Lung (tissue), 12 donors: ENCODE results near the gene FLNB. TPM values are rescaled to one million over a fixed set of nuclear protein-coding genes. Genes with fewer than 3 reads are reported as not detected.

Experiments used
- ATAC-seq: fragments of 200-7000 bp; cut with Tn5 transposase; one replicate; pipeline ENCODE4 v1.9.1; 2020; ENCODE audit warnings: moderate number of reproducible peaks; ENCODE audit not compliant: insufficient read depth, low FRiP score
- DNase-seq, 3 donors: peaks; one replicate each; pipeline ENCODE4 v3.0.0-alpha.2; 2013 to 2017
- H3K27ac ChIP-seq, 2 donors: one replicate each; pipeline ENCODE4 v1.5.1; 2013; ENCODE audit warnings: mild to moderate bottlenecking in 2 of 2, moderate library complexity in 2 of 2, control low read depth in 1 of 2, inconsistent platforms in 1 of 2, low read depth in 1 of 2, low read length in 1 of 2
- H3K27me3 ChIP-seq, 3 donors: one replicate each; pipeline ENCODE4 v1.5.1; 2013; ENCODE audit warnings: low read length in 2 of 3; ENCODE audit not compliant: control insufficient read depth in 3 of 3, insufficient read depth in 3 of 3
- H3K36me3 ChIP-seq, 4 donors: one replicate each; pipeline ENCODE4 v1.5.1; 2013; ENCODE audit warnings: low read length in 4 of 4, mild to moderate bottlenecking in 1 of 4, moderate library complexity in 1 of 4; ENCODE audit not compliant: control insufficient read depth in 4 of 4, insufficient read depth in 4 of 4
- H3K4me1 ChIP-seq, 5 donors: one replicate each; pipeline ENCODE4 v1.5.1; 2013; ENCODE audit warnings: low read length in 5 of 5, mild to moderate bottlenecking in 2 of 5, moderate library complexity in 1 of 5; ENCODE audit not compliant: control insufficient read depth in 5 of 5, insufficient read depth in 5 of 5
- H3K4me3 ChIP-seq: one replicate; pipeline ENCODE4 v1.5.1; 2013; ENCODE audit warnings: mild to moderate bottlenecking, control low read depth, moderate library complexity
- H3K9ac ChIP-seq, 2 donors: one replicate each; pipeline ENCODE4 v1.5.1; 2013; ENCODE audit warnings: low read length in 2 of 2, control low read depth in 1 of 2; ENCODE audit not compliant: insufficient read depth in 1 of 2
- H3K9me3 ChIP-seq, 4 donors: one replicate each; pipeline ENCODE4 v1.5.1; 2013; ENCODE audit warnings: low read length in 3 of 4, mild to moderate bottlenecking in 1 of 4, moderate library complexity in 1 of 4; ENCODE audit not compliant: control insufficient read depth in 4 of 4, insufficient read depth in 3 of 4
- CTCF ChIP-seq: IDR thresholded peaks from 2 replicates; pipeline ENCODE4 v1.5.1; 2012; ENCODE audit warnings: mild to moderate bottlenecking; ENCODE audit errors: control extremely low read depth, extremely low read depth
- WGBS, 2 donors: extraction: QIAGEN DNeasy Blood & Tissue Kit; methylation state at CpG; one replicate each; pipeline ENCODE4 v1.1.7; 2013; 5-methylcytosine and 5-hydroxymethylcytosine counted together
- polyA plus RNA-seq, 2 donors: library from polyadenylated mRNA; stranded (reverse); fragments of 200-250 nt; gene quantifications; one replicate each; pipeline ENCODE4 v1.2.1, GENCODE V29; 2013
- total RNA-seq, 2 donors: library from RNA; depleted of rRNA in 1 of 2; stranded (reverse); fragments of >200 nt in 1 of 2; gene quantifications; one replicate each; pipeline ENCODE4 v1.2.1, GENCODE V29; 2014 to 2021
- donor health status: control.
- donor health status: control.
- donor health status: Bipolar disorder and iron deficiency.
- donor health status: healthy.
- donor health status: DM: yes; HTN: yes; CAD: no.

The FLNB gene
- total and polyA plus RNA-seq, 4 donors, result 32.4 to 122 (median 93.7) TPM

DNA sequence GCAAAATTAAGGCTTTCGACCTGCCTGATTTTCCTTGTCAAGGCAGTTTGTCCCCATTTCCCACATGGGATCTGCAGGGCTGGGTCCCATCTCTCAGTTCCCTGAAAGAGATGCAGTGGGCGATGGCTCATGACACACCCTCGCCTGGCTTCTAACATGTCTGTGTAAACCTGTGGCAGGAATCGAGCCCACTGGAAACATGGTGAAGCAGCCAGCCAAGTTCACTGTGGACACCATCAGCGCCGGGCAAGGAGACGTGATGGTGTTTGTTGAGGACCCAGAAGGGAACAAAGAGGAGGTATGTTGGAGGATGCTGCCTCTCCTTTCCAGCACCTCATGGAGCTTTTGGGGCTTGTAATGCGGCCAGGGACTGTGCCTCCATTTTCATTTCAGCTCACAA, 86.4 kb downstream of the FLNB start:
- no peak overlapping the region for H3K27ac ChIP-seq
- H3K36me3 ChIP-seq, result peaks cover 3 to 13% (median 9%) of the 10 kb centered on the region in 4 donors
- ATAC-seq, result no peak
- H3K27me3 ChIP-seq, result no peaks in the 10 kb centered on the region
- TF ChIP-seq CTCF, result no peak
- no peak overlapping the region for H3K4me3 ChIP-seq
- WGBS, 2 donors, result 88 to 97% methylated on average over 8 of the region's 8 CpGs
- no peaks in the 10 kb centered on the region for H3K9me3 ChIP-seq
- no peak for DNase-seq
- no peak overlapping the region for H3K9ac ChIP-seq
- peaks cover 0 to 3% (median 0%) of the 10 kb centered on the region in 5 donors for H3K4me1 ChIP-seq

DNA sequence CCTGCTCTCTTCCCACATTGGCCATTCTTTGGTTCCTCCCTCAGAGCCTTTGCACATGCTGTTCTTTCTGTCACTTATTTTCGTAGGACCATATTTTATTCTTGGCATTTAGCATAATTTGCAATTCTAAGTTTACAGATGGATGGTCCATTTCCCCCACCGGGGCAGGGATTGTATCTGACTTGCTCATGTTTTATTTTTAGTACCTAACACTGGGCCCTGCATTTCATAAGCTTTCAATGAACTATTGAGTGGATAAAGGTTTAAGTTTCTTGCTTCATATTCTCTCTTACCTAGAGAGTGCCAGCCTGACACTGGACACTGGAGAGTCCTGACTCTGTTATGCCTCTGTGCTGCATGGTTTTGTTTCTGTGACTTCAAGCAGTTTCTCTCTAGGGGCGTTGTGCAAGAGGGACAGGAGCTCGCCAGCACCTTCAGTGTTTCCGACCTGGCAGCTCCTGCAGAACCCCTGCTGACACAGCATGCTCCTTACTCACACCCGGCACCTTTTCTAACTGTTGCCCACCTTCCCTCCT, 87.4 kb downstream of the FLNB start:
- Histone ChIP-seq H3K4me1 (peaks cover 0 to 3% (median 0%) of the 10 kb centered on the region in 5 donors), H3K4me3 (no peak overlapping the region), H3K27me3 (no peaks in the 10 kb centered on the region), H3K9me3 (no peaks in the 10 kb centered on the region), H3K9ac (no peak overlapping the region), H3K36me3 (peaks cover 3 to 15% (median 9%) of the 10 kb centered on the region in 4 donors), H3K27ac (no peak overlapping the region)
- DNase-seq (no peak), ATAC-seq (no peak)
- TF ChIP-seq CTCF, result no peak
- 78 to 81% methylated on average over 6 of the region's 6 CpGs for WGBS, 2 donors

DNA sequence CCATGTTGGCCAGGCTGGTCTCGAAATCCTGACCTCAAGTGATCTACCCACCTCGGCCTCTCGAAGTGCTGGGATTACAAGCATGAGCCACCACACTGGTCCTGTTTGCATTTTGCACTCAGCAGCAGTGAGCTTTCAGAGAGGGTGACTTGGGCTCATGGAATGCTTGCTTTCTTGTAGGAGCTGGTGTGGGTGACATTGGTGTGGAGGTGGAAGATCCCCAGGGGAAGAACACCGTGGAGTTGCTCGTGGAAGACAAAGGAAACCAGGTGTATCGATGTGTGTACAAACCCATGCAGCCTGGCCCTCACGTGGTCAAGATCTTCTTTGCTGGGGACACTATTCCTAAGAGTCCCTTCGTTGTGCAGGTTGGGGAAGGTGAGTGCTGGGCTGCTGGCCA, 90.3 kb downstream of the FLNB start:
- TF ChIP-seq CTCF, result no peak
- Histone ChIP-seq H3K36me3 (peaks cover 0 to 26% (median 19%) of the 10 kb centered on the region in 4 donors), H3K9ac (no peak overlapping the region), H3K4me1 (peaks cover 0 to 4% (median 0%) of the 10 kb centered on the region in 5 donors), H3K27me3 (no peaks in the 10 kb centered on the region), H3K9me3 (no peaks in the 10 kb centered on the region), H3K4me3 (no peak overlapping the region), H3K27ac (no peak overlapping the region)
- no peak for DNase-seq
- no peak for ATAC-seq
- 92 to 96% methylated on average over 8 of the region's 8 CpGs for WGBS, 2 donors

DNA sequence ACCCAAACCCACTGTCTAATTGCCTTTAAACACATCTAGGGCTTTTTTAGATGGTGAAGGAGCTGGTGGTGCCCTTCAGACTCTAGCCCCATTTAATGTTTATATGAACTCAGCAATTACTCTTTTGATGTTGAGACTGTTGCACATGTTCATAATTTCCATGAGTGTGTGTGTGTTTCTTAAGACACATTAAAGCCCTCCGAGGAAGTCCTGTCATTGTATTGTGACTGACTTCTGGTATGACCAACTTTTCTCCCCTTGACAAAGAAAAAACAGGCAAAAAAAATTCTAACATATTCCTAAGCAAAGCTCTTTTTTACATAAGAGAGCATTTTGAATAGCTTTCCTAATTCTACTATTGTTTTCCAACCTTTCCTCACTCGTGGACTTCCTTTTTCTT, 91.6 kb downstream of the FLNB start:
- TF ChIP-seq CTCF, result no peak
- DNase-seq (no peak), ATAC-seq (no peak)
- H3K27ac ChIP-seq, result no peak overlapping the region
- H3K36me3 ChIP-seq, result peaks cover 4 to 35% (median 20%) of the 10 kb centered on the region in 4 donors
- no peaks in the 10 kb centered on the region for H3K27me3 ChIP-seq
- no peak overlapping the region for H3K9ac ChIP-seq
- no peak overlapping the region for H3K4me3 ChIP-seq
- 77 to 80% methylated on average over 2 of the region's 2 CpGs for WGBS, 2 donors
- H3K9me3 ChIP-seq, result no peaks in the 10 kb centered on the region
- peaks cover 0 to 4% (median 0%) of the 10 kb centered on the region in 5 donors for H3K4me1 ChIP-seq
